ACHN (cell line): ENCODE results near the gene SRL.
"Not testable (repeated sequence)": the region's sequence is repeated elsewhere in the genome, so short reads cannot be mapped to it uniquely, and the experiment has no call there.

Experiments
- DNase-seq: peaks from one replicate; pipeline ENCODE4 v3.0.0-alpha.2; 2015
- in situ Hi-C: cut with HindIII; loops from 2 replicates; pipeline ENCODE4 v1.10.0; 2017; ENCODE audit warnings: low sequenced_read_pairs, low pct_ligation_motif_present, low pct_unique_long_range_greater_than_20kb

SRL gene

GRCh38 chr16:4183237-4184037, 58.4 kb downstream of the SRL start:
- in situ Hi-C loops, result no loop called here
- DNase-seq, result peak; percentile 97

GRCh38 chr16:4182581-4183236, 59.2 kb downstream of the SRL start:
- in situ Hi-C loops, result no loop called here
- no peak for DNase-seq

GRCh38 chr16:4180511-4180910, 61.4 kb downstream of the SRL start:
- in situ Hi-C loops, result no loop called here
- no peak for DNase-seq

- in situ Hi-C loops, result no loop called here
- no peak for DNase-seq
Observed at GRCh38 chr16:4179763-4180260, 62.1 kb downstream of the SRL start.

- no peak for DNase-seq
- in situ Hi-C loops, result no loop called here
Observed at GRCh38 chr16:4179020-4179419, 62.9 kb downstream of the SRL start.

GRCh38 chr16:4178468-4179010, 63.3 kb downstream of the SRL start:
- no peak for DNase-seq
- in situ Hi-C loops, result no loop called here

GRCh38 chr16:4176906-4177417, 64.9 kb downstream of the SRL start:
- in situ Hi-C loops, result no loop called here
- DNase-seq, result peak; percentile 68

- no peak for DNase-seq
- in situ Hi-C loops, result no loop called here
Observed at GRCh38 chr16:4175849-4176248, 66.0 kb downstream of the SRL start.

GRCh38 chr16:4172070-4172469, 69.8 kb downstream of the SRL start:
- in situ Hi-C loops, result no loop called here
- DNase-seq, result no peak

- in situ Hi-C loops, result no loop called here
- DNase-seq, result no peak
Observed at GRCh38 chr16:4169415-4169814, 72.5 kb downstream of the SRL start.

- no peak for DNase-seq
- in situ Hi-C loops, result no loop called here
Observed at GRCh38 chr16:4166821-4167220, 75.1 kb downstream of the SRL start.

- in situ Hi-C loops, result no loop called here
- no peak for DNase-seq
Observed at GRCh38 chr16:4160658-4161430, 81.0 kb downstream of the SRL start.

GRCh38 chr16:4159726-4160125, 82.2 kb downstream of the SRL start:
- in situ Hi-C loops, result no loop called here

GRCh38 chr16:4158143-4159093, 83.5 kb downstream of the SRL start:
- in situ Hi-C loops, result no loop called here

More at GRCh38 chr16:4159726-4160125, 82.2 kb downstream of the SRL start:
- DNase-seq, result no peak

GRCh38 chr16:4157376-4157825, 84.5 kb downstream of the SRL start:
- DNase-seq, result no peak
- in situ Hi-C loops, result no loop called here

More at GRCh38 chr16:4158143-4159093, 83.5 kb downstream of the SRL start:
- DNase-seq, result no peak

- in situ Hi-C loops, DNase-seq: not testable (repeated sequence)
Observed at GRCh38 chr16:4156503-4156902, 85.4 kb downstream of the SRL start.

- in situ Hi-C loops, DNase-seq: not testable (repeated sequence)
Observed at GRCh38 chr16:4153364-4153763, 88.5 kb downstream of the SRL start.

- in situ Hi-C loops, result no loop called here
- DNase-seq, result no peak
Observed at GRCh38 chr16:4152267-4152666, 89.6 kb downstream of the SRL start.
